SJCRH30 (cell line): ENCODE data around the gene TLR8. TPM values are rescaled to one million over a fixed set of nuclear protein-coding genes. Genes with fewer than 3 reads are reported as not detected.
A peak's percentile ranks its signal among the peaks of the same experiment; 100 is the strongest.
"Not testable (repeated sequence)": the region's sequence is repeated elsewhere in the genome, so short reads cannot be mapped to it uniquely, and the experiment has no call there.

Experiments
- DNase-seq, 2 experiments: peaks; one replicate each; pipeline ENCODE4 v3.0.0-alpha.2; 2015 to 2020
- H3K27ac ChIP-seq: fragments of 250-450 bp; sonication (Bioruptor Pico); 2 replicates; pipeline ENCODE4 v1.5.1; 2020; ENCODE audit warnings: mild to moderate bottlenecking, moderate library complexity
- H3K27me3 ChIP-seq: fragments of 250-450 bp; sonication (Bioruptor Pico); 2 replicates; pipeline ENCODE4 v1.5.1; 2020; ENCODE audit warnings: mild to moderate bottlenecking, moderate library complexity
- H3K36me3 ChIP-seq: fragments of 250-450 bp; sonication (Bioruptor Pico); 2 replicates; pipeline ENCODE4 v1.5.1; 2020; ENCODE audit warnings: mild to moderate bottlenecking, moderate library complexity
- H3K4me1 ChIP-seq: fragments of 250-450 bp; sonication (Bioruptor Pico); 2 replicates; pipeline ENCODE4 v1.5.1; 2020; ENCODE audit warnings: mild to moderate bottlenecking, moderate library complexity
- H3K4me3 ChIP-seq: fragments of 250-450 bp; sonication (Bioruptor Pico); 2 replicates; pipeline ENCODE4 v1.5.1; 2020; ENCODE audit warnings: mild to moderate bottlenecking, moderate library complexity
- H3K9me3 ChIP-seq: fragments of 250-450 bp; sonication (Bioruptor Pico); replicated peaks from 2 replicates; pipeline ENCODE4 v1.5.1; 2020; ENCODE audit warnings: mild to moderate bottlenecking, moderate library complexity
- total RNA-seq: library from RNA; depleted of rRNA; stranded (reverse); fragments of >200 nt; shearing (Covaris generic); gene quantifications from 2 replicates; pipeline ENCODE4 v1.2.3, GENCODE V29; 2014

Gene TLR8
- total RNA-seq, 1 experiment from 2014 or later: not detected

GRCh38 chrX:12917753-12918152 lies 11.3 kb downstream of the TLR8 start:
- Histone ChIP-seq H3K36me3 (no peaks in the 10 kb centered on the region), H3K27ac (no peak overlapping the region), H3K4me3 (no peak overlapping the region), H3K4me1 (no peaks in the 10 kb centered on the region), H3K9me3 (no peaks in the 10 kb centered on the region), H3K27me3 (no peaks in the 10 kb centered on the region)
- no peak for DNase-seq

GRCh38 chrX:12919051-12919450 lies 12.6 kb downstream of the TLR8 start:
- Histone ChIP-seq H3K9me3 (no peaks in the 10 kb centered on the region), H3K27me3 (no peaks in the 10 kb centered on the region), H3K36me3 (no peaks in the 10 kb centered on the region), H3K4me1 (no peaks in the 10 kb centered on the region), H3K27ac (no peak overlapping the region), H3K4me3 (no peak overlapping the region)
- no peak for DNase-seq

- no peak for DNase-seq
- H3K27ac ChIP-seq: no peak overlapping the region
- no peak overlapping the region for H3K4me3 ChIP-seq
- no peaks in the 10 kb centered on the region for H3K27me3 ChIP-seq
- H3K9me3 ChIP-seq: no peaks in the 10 kb centered on the region
- no peaks in the 10 kb centered on the region for H3K36me3 ChIP-seq
- H3K4me1 ChIP-seq: no peaks in the 10 kb centered on the region
Measured at GRCh38 chrX:12919620-12920019, 13.2 kb downstream of the TLR8 start.

- H3K4me3 ChIP-seq: no peak overlapping the region
- H3K9me3 ChIP-seq: no peaks in the 10 kb centered on the region
- no peaks in the 10 kb centered on the region for H3K27me3 ChIP-seq
Measured at GRCh38 chrX:12920990-12921389, 14.6 kb downstream of the TLR8 start.

GRCh38 chrX:12921886-12922598 lies 15.6 kb downstream of the TLR8 start:
- no peaks in the 10 kb centered on the region for H3K4me1 ChIP-seq
- H3K36me3 ChIP-seq: no peaks in the 10 kb centered on the region
- H3K27me3 ChIP-seq: no peaks in the 10 kb centered on the region
- no peak overlapping the region for H3K27ac ChIP-seq
- no peaks in the 10 kb centered on the region for H3K9me3 ChIP-seq
- DNase-seq: no peak
- H3K4me3 ChIP-seq: no peak overlapping the region

More at GRCh38 chrX:12920990-12921389, 14.6 kb downstream of the TLR8 start:
- DNase-seq: no peak
- H3K27ac ChIP-seq: no peak overlapping the region
- no peaks in the 10 kb centered on the region for H3K4me1 ChIP-seq
- H3K36me3 ChIP-seq: no peaks in the 10 kb centered on the region

- DNase-seq: no peak
- H3K9me3 ChIP-seq: 0 out of 2 replicates have a peak, but pooled peaks cover under 1% of the 10 kb centered on the region
Measured at GRCh38 chrX:12922599-12922919, 16.1 kb downstream of the TLR8 start.

GRCh38 chrX:12929701-12930100 lies 23.3 kb downstream of the TLR8 start:
- Histone ChIP-seq H3K4me3 (no peak overlapping the region), H3K36me3 (no peaks in the 10 kb centered on the region), H3K4me1 (no peaks in the 10 kb centered on the region), H3K27ac (no peak overlapping the region), H3K9me3 (0 out of 2 replicates have a peak, but pooled peaks cover 2% of the 10 kb centered on the region), H3K27me3 (no peaks in the 10 kb centered on the region)
- no peak for DNase-seq

More at GRCh38 chrX:12922599-12922919, 16.1 kb downstream of the TLR8 start:
- H3K4me3 ChIP-seq: no peak overlapping the region
- no peak overlapping the region for H3K27ac ChIP-seq
- no peaks in the 10 kb centered on the region for H3K4me1 ChIP-seq
- H3K36me3 ChIP-seq: no peaks in the 10 kb centered on the region
- H3K27me3 ChIP-seq: no peaks in the 10 kb centered on the region

GRCh38 chrX:12930150-12930549 lies 23.7 kb downstream of the TLR8 start:
- Histone ChIP-seq H3K36me3 (no peaks in the 10 kb centered on the region), H3K4me1 (no peaks in the 10 kb centered on the region), H3K4me3 (no peak overlapping the region), H3K27ac (no peak overlapping the region), H3K9me3 (0 out of 2 replicates have a peak, but pooled peaks cover 2% of the 10 kb centered on the region), H3K27me3 (no peaks in the 10 kb centered on the region)
- no peak for DNase-seq

DNA sequence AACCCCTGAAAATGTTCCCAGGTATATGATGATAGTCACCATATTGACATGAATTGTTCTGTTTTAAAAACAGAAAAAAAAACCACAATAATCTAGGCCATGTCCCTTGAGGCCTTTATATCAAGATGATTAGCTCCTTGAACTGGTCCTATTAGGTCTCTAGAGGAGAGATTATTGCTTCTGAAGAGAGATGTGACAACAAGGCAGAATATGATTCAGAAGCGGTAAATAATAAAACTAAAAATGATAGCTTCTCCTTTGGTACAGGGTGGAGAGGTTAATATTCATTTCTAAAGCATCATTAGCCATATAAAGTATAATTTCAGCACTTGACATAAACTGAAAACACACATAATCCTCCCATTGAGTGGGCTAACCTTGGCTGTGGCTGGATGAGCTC lies 25.8 kb downstream of the TLR8 start:
- Histone ChIP-seq H3K9me3 (peaks cover 7% of the 10 kb centered on the region; the same call in 1 of the 2 replicates), H3K27ac (no peak overlapping the region), H3K27me3 (no peaks in the 10 kb centered on the region), H3K4me3 (no peak overlapping the region), H3K36me3 (no peaks in the 10 kb centered on the region), H3K4me1 (no peaks in the 10 kb centered on the region)
- DNase-seq: no peak

DNA sequence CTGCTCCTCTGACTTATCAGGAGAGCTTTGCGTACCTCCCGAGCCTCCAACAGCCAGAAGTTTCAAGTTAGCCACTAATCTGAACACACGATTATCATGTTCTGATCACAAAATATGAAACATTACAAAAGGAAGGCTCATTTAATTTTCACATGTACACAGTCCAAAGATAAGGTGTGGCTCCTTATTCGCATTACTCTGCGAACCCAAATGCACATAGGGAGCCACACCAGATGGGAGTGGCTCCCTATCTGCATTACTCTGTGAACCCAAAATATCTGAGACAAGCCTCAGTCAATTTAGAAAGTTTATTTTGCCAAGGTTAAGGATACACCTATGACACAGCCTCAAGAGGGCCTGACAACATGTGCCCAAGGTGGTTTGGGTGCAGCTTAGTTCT lies 28.4 kb downstream of the TLR8 start:
- Histone ChIP-seq H3K4me3 (no peak overlapping the region), H3K36me3 (no peaks in the 10 kb centered on the region), H3K4me1 (no peaks in the 10 kb centered on the region), H3K9me3 (peaks cover 8% of the 10 kb centered on the region; the same call in 1 of the 2 replicates), H3K27me3 (no peaks in the 10 kb centered on the region), H3K27ac (no peak overlapping the region)
- no peak for DNase-seq

DNA sequence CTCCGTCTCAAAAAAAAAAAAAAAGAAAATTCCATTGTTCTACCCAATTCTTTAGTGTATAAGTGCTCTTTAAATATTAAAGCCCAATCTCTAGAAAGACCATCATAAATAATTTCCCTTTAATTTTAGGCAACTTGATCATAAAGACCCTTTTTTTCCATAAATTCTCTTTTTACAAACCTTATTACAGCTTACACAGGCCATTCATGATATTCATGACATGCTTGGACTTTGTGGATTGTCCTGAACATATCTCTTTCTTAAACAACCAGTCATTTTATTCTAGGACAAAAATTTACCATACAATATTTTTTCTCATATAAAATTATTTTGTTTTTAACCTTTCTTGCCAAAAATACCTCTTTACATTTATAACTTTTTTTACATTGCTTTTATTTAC lies 30.5 kb downstream of the TLR8 start:
- DNase-seq: no peak
- no peak overlapping the region for H3K4me3 ChIP-seq
- H3K4me1 ChIP-seq: no peaks in the 10 kb centered on the region
- H3K27ac ChIP-seq: no peak overlapping the region
- H3K9me3 ChIP-seq: peaks cover 8% of the 10 kb centered on the region; the same call in 1 of the 2 replicates
- H3K36me3 ChIP-seq: no peaks in the 10 kb centered on the region
- H3K27me3 ChIP-seq: no peaks in the 10 kb centered on the region

DNA sequence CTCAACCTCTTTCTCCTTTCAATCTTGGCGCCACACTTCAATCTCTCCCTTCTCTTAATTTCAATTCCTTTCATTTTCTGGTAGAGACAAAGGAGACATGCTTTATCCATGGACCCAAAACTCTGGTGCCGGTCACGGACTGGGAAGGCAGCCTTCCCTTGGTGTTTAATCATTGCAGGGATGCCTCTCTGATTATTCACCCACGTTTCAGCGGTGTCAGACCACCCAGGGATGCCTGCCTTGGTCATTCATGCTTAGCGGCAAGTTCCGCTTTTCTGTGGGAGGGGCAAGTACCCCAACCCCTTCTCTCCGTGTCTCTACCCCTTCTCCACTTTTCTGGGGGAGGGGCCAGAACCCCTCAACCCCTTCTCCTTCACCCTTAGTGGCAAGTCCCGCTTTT lies 34.1 kb downstream of the TLR8 start:
- not testable (repeated sequence) for H3K27me3 ChIP-seq, H3K9me3 ChIP-seq, H3K4me1 ChIP-seq, H3K27ac ChIP-seq, DNase-seq, H3K4me3 ChIP-seq, H3K36me3 ChIP-seq

- H3K27me3 ChIP-seq, H3K9me3 ChIP-seq, H3K4me3 ChIP-seq, DNase-seq, H3K36me3 ChIP-seq, H3K27ac ChIP-seq: not testable (repeated sequence)
- H3K4me1 ChIP-seq: peaks cover 20% of the 10 kb centered on the region
Measured at GRCh38 chrX:12943592-12943991, 37.2 kb downstream of the TLR8 start.

- not testable (repeated sequence) for H3K4me3 ChIP-seq, DNase-seq, H3K9me3 ChIP-seq
Measured at GRCh38 chrX:12944452-12944851, 38.0 kb downstream of the TLR8 start.

GRCh38 chrX:12945494-12945893 lies 39.1 kb downstream of the TLR8 start:
- no peak overlapping the region for H3K27ac ChIP-seq
- no peaks in the 10 kb centered on the region for H3K36me3 ChIP-seq
- no peak overlapping the region for H3K4me3 ChIP-seq
- no peak for DNase-seq
- H3K27me3 ChIP-seq: no peaks in the 10 kb centered on the region
- no peaks in the 10 kb centered on the region for H3K9me3 ChIP-seq
- peaks cover 39% of the 10 kb centered on the region for H3K4me1 ChIP-seq

More at GRCh38 chrX:12944452-12944851, 38.0 kb downstream of the TLR8 start:
- not testable (repeated sequence) for H3K27ac ChIP-seq, H3K27me3 ChIP-seq, H3K36me3 ChIP-seq
- H3K4me1 ChIP-seq: peaks cover 29% of the 10 kb centered on the region

- Histone ChIP-seq H3K4me3 (no peak overlapping the region), H3K9me3 (no peaks in the 10 kb centered on the region), H3K36me3 (no peaks in the 10 kb centered on the region), H3K4me1 (peaks cover 42% of the 10 kb centered on the region), H3K27ac (peak overlapping the region; percentile 54), H3K27me3 (no peaks in the 10 kb centered on the region)
- peak in 1 of 2 experiments; percentile 18 for DNase-seq
Measured at GRCh38 chrX:12946406-12946805, 40.0 kb downstream of the TLR8 start.
